CD14-positive monocyte (primary cell): Measurements from ENCODE around the gene NEGR1. TPM values are rescaled to one million over a fixed set of nuclear protein-coding genes. Genes with fewer than 3 reads are reported as not detected.

Experiments
- DNase-seq, 3 donors: peaks; one replicate each; pipeline ENCODE4 v3.0.0-alpha.2; 2011 to 2022
- H2AFZ ChIP-seq: 2 replicates; pipeline ENCODE4 v1.6.0; 2012; ENCODE audit warnings: mild to moderate bottlenecking, low read depth, low read length, inconsistent platforms; ENCODE audit not compliant: insufficient read depth, poor library complexity, severe bottlenecking
- H3K27ac ChIP-seq, 2 donors: 1 replicate in 1 of 2; 2 replicates in 1 of 2; pipeline ENCODE4 v1.5.1; 2012 to 2013; ENCODE audit warnings: low read length in 2 of 2, control low read depth in 1 of 2, inconsistent platforms in 1 of 2, low read depth in 1 of 2, mild to moderate bottlenecking in 1 of 2
- H3K27me3 ChIP-seq, 2 donors: one replicate each; pipeline versions ENCODE4 v1.6.0 to v1.6.1; 2011 to 2013; ENCODE audit warnings: low read length in 2 of 2; ENCODE audit not compliant: control insufficient read depth in 2 of 2, insufficient read depth in 2 of 2
- H3K36me3 ChIP-seq, 2 donors: replicated peaks in 1 of 2; 1 replicate in 1 of 2; 2 replicates in 1 of 2; pipeline versions ENCODE4 v1.5.1 to v1.6.1; 2012 to 2013; ENCODE audit warnings: low read length in 2 of 2, control low read depth in 1 of 2, inconsistent platforms in 1 of 2, mild to moderate bottlenecking in 1 of 2; ENCODE audit not compliant: insufficient read depth in 2 of 2, control insufficient read depth in 1 of 2
- H3K4me1 ChIP-seq, 2 donors: 1 replicate in 1 of 2; 2 replicates in 1 of 2; pipeline versions ENCODE4 v1.5.1 to v1.6.1; 2012 to 2013; ENCODE audit warnings: low read length in 2 of 2, control low read depth in 1 of 2, inconsistent platforms in 1 of 2, mild to moderate bottlenecking in 1 of 2, moderate library complexity in 1 of 2; ENCODE audit not compliant: insufficient read depth in 2 of 2, control insufficient read depth in 1 of 2
- H3K4me2 ChIP-seq: replicated peaks from 2 replicates; pipeline ENCODE3; 2012; ENCODE audit warnings: low read length, moderate library complexity, mild to moderate bottlenecking; ENCODE audit not compliant: poor library complexity, severe bottlenecking; ENCODE audit errors: extremely low read depth
- H3K4me3 ChIP-seq, 3 experiments: fragments of 200-600 bp in 1 of 3; sonication (generic) in 1 of 3; replicated peaks in 1 of 3; 1 replicate in 2 of 3; 2 replicates in 1 of 3; pipeline ENCODE4 v1.5.1; 2011 to 2013; ENCODE audit warnings: low read length in 3 of 3, mild to moderate bottlenecking in 3 of 3, control low read depth in 2 of 3, low read depth in 2 of 3, inconsistent platforms in 1 of 3, moderate library complexity in 1 of 3
- H3K79me2 ChIP-seq: 2 replicates; pipeline ENCODE4 v1.6.0; 2012; ENCODE audit warnings: mild to moderate bottlenecking, control low read depth, inconsistent platforms, low read length, moderate library complexity; ENCODE audit not compliant: insufficient read depth
- H3K9ac ChIP-seq: 2 replicates; pipeline ENCODE4 v1.6.0; 2017; ENCODE audit warnings: low read length, mild to moderate bottlenecking; ENCODE audit not compliant: insufficient read depth, poor library complexity, severe bottlenecking
- H3K9me3 ChIP-seq, 2 donors: replicated peaks in 1 of 2; 1 replicate in 1 of 2; 2 replicates in 1 of 2; pipeline versions ENCODE4 v1.5.1 to v1.6.1; 2012 to 2013; ENCODE audit warnings: low read length in 2 of 2, control low read depth in 1 of 2; ENCODE audit not compliant: control insufficient read depth in 1 of 2, insufficient read depth in 1 of 2
- H4K20me1 ChIP-seq: 2 replicates; pipeline ENCODE4 v1.6.0; 2012; ENCODE audit warnings: mild to moderate bottlenecking, low read length, control low read depth, moderate library complexity; ENCODE audit not compliant: insufficient read depth
- H3K27ac Mint-ChIP-seq, 7 donors: one replicate each; pipeline ENCODE4 v1.8.0; 2020; ENCODE audit warnings: mild to moderate bottlenecking in 7 of 7, mixed read lengths in 7 of 7, moderate library complexity in 6 of 7, inconsistent platforms in 2 of 7
- H3K27me3 Mint-ChIP-seq, 3 donors: one replicate each; pipeline ENCODE4 v1.8.0; 2021 to 2022; ENCODE audit warnings: low read depth in 3 of 3, mild to moderate bottlenecking in 3 of 3, mixed read lengths in 3 of 3, moderate library complexity in 3 of 3, inconsistent platforms in 1 of 3
- H3K36me3 Mint-ChIP-seq, 2 donors: one replicate each; pipeline ENCODE4 v1.8.0; 2020; ENCODE audit warnings: mixed read lengths in 2 of 2, inconsistent platforms in 1 of 2, mild to moderate bottlenecking in 1 of 2
- H3K4me1 Mint-ChIP-seq: one replicate; pipeline ENCODE4 v1.8.0; 2020; ENCODE audit warnings: mild to moderate bottlenecking, mixed read lengths
- H3K4me3 Mint-ChIP-seq, 2 donors: one replicate each; pipeline ENCODE4 v1.8.0; 2020; ENCODE audit warnings: mild to moderate bottlenecking in 2 of 2, mixed read lengths in 2 of 2, moderate library complexity in 1 of 2
- H3K9me3 Mint-ChIP-seq, 7 donors: one replicate each; pipeline ENCODE4 v1.8.0; 2020 to 2022; ENCODE audit warnings: mixed read lengths in 7 of 7, mild to moderate bottlenecking in 6 of 7, moderate library complexity in 6 of 7, inconsistent platforms in 2 of 7
- WGBS: methylation state at CpG from one replicate; pipeline ENCODE4 v1.1.5; 2013; ENCODE audit warnings: missing lambda C conversion rate; ENCODE audit not compliant: insufficient coverage; 5-methylcytosine and 5-hydroxymethylcytosine counted together
- intact Hi-C, 2 donors: fragments of 100-400 bp; cut with micrococcal nuclease; formaldehyde crosslinking; loops; one replicate each; pipeline versions ENCODE4 v1.15.0 to v1.15.1; 2023
- polyA plus RNA-seq, 3 donors: library from polyadenylated mRNA; depleted of rRNA in 1 of 3; unstranded in 2 of 3; stranded (reverse) in 1 of 3; fragments of 300-500 nt in 2 of 3; fragments of >200 nt in 1 of 3; fragmentation: Illumina TruSeq in 2 of 3; gene quantifications; 1 replicate in 2 of 3; 2 replicates in 1 of 3; pipeline ENCODE4 v1.2.3, GENCODE V29; 2012 to 2021
- TF ChIP-seq, protein P1 (sequence below): fragments of 200-600 bp; IDR thresholded peaks from one replicate; pipeline ENCODE4 v1.8.0; 2022; ENCODE audit warnings: antibody characterized with exemption, mild to moderate bottlenecking

The NEGR1 gene
- polyA plus RNA-seq, 3 donors = 0.03 to 0.15 (median 0.13) TPM

DNA sequence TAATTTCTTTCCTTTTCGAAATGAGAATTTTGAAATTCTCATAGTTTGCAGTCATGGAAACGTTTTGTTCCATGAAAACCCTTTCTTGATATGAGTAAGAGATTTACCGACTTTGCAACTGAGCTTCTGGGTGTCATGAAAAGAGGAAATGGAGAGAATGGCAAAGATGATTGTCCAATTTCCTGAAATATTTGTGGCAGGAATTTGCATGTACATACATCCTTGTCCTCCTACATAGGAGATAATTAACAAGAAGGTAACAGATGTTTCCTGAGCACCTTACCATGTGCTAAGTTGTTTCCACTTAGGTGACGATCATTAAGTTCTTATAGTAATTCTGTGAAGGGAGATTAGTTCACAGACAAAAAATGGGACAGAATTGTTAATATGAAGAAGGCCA, 170.7 kb downstream of the NEGR1 start:
- Histone ChIP-seq H4K20me1 (no peaks in the 10 kb centered on the region), H3K79me2 (no peaks in the 10 kb centered on the region), H3K27ac (no peak overlapping the region), H3K4me1 (no peaks in the 10 kb centered on the region), H2AFZ (no peak overlapping the region), H3K4me2 (no peak overlapping the region), H3K36me3 (no peaks in the 10 kb centered on the region), H3K27me3 (no peaks in the 10 kb centered on the region), H3K9ac (no peak overlapping the region), H3K9me3 (no peaks in the 10 kb centered on the region), H3K4me3 (no peak overlapping the region)
- Mint-ChIP-seq H3K4me1 (no peaks in the 10 kb centered on the region), H3K27ac (no peak overlapping the region), H3K27me3 (peaks cover 0 to 1% (median 0%) of the 10 kb centered on the region in 3 donors), H3K4me3 (no peak overlapping the region), H3K9me3 (peaks cover 0 to 6% (median 2%) of the 10 kb centered on the region in 7 donors), H3K36me3 (no peaks in the 10 kb centered on the region)
- no peak for DNase-seq
- WGBS = no CpG with 5 or more reads among the region's 4 CpGs
- TF ChIP-seq, protein P1, sequence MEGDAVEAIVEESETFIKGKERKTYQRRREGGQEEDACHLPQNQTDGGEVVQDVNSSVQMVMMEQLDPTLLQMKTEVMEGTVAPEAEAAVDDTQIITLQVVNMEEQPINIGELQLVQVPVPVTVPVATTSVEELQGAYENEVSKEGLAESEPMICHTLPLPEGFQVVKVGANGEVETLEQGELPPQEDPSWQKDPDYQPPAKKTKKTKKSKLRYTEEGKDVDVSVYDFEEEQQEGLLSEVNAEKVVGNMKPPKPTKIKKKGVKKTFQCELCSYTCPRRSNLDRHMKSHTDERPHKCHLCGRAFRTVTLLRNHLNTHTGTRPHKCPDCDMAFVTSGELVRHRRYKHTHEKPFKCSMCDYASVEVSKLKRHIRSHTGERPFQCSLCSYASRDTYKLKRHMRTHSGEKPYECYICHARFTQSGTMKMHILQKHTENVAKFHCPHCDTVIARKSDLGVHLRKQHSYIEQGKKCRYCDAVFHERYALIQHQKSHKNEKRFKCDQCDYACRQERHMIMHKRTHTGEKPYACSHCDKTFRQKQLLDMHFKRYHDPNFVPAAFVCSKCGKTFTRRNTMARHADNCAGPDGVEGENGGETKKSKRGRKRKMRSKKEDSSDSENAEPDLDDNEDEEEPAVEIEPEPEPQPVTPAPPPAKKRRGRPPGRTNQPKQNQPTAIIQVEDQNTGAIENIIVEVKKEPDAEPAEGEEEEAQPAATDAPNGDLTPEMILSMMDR = no peak
- intact Hi-C loops = no loop called here

DNA sequence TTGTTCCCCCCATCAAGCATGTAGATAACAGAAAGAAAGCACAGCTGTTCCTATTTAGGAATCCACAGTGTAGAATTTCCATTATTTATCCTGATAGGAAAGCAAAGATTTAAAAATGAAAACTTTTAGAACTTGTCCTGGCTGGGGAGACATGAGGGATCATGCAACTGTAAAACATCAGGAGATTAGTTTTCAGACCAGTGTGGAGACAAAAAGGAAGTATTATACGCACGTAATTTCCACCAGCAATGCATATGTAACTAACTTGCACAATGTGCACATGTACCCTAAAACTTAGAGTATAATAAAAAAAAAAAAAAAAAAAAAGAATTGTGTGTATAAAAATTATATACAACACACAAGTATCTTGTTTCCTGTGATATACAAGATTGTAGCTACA, 172.4 kb downstream of the NEGR1 start:
- no peak overlapping the region for H3K4me2 ChIP-seq
- no peaks in the 10 kb centered on the region for H4K20me1 ChIP-seq
- no peaks in the 10 kb centered on the region for H3K27me3 ChIP-seq
- H3K79me2 ChIP-seq = no peaks in the 10 kb centered on the region
- H3K4me1 Mint-ChIP-seq = no peaks in the 10 kb centered on the region
- no peak overlapping the region for H3K4me3 ChIP-seq
- H3K4me3 Mint-ChIP-seq = no peak overlapping the region
- no peaks in the 10 kb centered on the region for H3K9me3 ChIP-seq
- H3K27ac Mint-ChIP-seq = no peak overlapping the region
- no peaks in the 10 kb centered on the region for H3K36me3 Mint-ChIP-seq
- H2AFZ ChIP-seq = no peak overlapping the region
- DNase-seq = no peak
- intact Hi-C loops = no loop called here
- no peaks in the 10 kb centered on the region for H3K27me3 Mint-ChIP-seq
- H3K9me3 Mint-ChIP-seq = peaks cover 0 to 8% (median 2%) of the 10 kb centered on the region in 7 donors
- no peaks in the 10 kb centered on the region for H3K4me1 ChIP-seq
- H3K36me3 ChIP-seq = no peaks in the 10 kb centered on the region
- no peak overlapping the region for H3K27ac ChIP-seq
- H3K9ac ChIP-seq = no peak overlapping the region
- TF ChIP-seq, protein P1 = no peak
- no CpG with 5 or more reads among the region's 2 CpGs for WGBS
